ENCODE measurements around the gene BFSP1.

The BFSP1 gene

DNA sequence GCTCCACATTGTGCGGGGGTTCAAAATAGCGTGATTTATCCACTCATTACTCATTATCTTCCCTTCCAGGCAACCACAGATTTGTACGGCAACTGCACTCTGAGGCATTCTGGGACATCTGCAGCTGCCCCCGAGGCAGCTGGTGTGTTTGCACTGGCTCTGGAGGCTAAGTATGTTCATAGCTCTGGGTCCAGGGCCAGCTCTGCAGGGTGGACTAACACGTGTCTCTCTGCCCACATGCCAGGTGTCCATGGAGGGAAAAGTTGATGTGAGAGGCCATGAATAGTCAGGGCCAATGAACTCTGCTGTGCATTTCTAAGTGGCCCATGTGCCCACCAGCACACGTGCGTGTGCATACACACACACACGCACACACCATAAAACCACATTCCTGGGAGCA, 74.9 kb downstream of the BFSP1 start:
- TF ChIP-seq, protein P1, sequence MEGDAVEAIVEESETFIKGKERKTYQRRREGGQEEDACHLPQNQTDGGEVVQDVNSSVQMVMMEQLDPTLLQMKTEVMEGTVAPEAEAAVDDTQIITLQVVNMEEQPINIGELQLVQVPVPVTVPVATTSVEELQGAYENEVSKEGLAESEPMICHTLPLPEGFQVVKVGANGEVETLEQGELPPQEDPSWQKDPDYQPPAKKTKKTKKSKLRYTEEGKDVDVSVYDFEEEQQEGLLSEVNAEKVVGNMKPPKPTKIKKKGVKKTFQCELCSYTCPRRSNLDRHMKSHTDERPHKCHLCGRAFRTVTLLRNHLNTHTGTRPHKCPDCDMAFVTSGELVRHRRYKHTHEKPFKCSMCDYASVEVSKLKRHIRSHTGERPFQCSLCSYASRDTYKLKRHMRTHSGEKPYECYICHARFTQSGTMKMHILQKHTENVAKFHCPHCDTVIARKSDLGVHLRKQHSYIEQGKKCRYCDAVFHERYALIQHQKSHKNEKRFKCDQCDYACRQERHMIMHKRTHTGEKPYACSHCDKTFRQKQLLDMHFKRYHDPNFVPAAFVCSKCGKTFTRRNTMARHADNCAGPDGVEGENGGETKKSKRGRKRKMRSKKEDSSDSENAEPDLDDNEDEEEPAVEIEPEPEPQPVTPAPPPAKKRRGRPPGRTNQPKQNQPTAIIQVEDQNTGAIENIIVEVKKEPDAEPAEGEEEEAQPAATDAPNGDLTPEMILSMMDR (IDR thresholded peaks at IDR 0.05), result no peak

DNA sequence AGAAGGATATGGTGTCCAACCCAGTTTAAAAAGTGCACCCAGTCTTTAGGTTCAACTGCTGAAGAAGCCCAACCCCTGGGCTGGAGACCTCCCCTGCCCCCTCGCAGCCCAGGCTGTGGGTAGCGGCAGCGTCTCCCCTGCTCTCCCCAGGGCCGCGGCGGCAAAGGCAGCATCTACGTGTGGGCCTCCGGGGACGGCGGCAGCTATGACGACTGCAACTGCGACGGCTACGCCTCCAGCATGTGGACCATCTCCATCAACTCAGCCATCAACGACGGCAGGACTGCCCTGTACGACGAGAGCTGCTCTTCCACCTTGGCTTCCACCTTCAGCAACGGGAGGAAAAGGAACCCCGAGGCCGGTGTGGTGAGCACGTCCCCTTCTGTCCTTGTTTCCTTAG, 77.6 kb downstream of the BFSP1 start:
- TF ChIP-seq, protein P1 (IDR thresholded peaks at IDR 0.05), result no peak

DNA sequence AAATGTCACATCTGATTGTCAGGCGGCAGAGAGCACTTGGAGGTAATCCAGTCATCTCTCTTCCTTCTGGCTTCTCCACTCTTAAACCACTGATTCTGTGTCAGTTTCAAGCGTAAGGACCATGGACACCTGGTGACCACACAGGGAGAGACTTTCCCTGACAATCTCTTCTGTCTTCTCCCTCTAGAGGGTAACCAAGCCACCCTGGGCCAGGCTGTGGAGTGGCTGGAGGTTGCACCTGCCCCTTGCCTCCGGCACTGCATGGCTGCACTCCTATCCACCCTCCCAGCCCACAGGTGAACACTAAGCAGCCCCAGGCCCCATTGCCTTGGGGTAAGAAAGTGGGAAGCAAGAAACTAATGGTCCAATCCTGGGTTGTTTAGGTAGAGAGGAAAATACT, 78.7 kb downstream of the BFSP1 start:
- TF ChIP-seq, protein P1 (IDR thresholded peaks at IDR 0.05), result no peak

DNA sequence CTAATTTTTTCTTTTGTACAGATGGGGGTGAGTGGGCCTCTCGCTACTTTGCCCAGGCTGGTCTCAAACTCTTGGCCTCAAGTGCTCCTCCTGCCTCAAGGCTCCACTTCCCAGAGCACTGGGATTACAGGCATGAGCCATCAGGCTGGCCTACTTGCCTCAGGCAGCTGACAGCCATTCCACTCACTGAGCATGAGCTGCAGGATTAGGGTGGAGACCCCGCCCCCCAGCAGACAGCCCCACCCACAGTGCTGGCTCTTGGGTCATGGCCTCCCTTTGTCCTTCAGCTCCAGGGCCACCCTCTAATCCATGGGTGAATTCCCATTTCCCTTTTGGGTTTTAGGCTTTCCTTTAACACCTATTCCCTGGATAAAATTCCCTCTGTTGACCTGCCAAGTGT, 82.1 kb downstream of the BFSP1 start:
- TF ChIP-seq, protein P1 (IDR thresholded peaks at IDR 0.05), result no peak

DNA sequence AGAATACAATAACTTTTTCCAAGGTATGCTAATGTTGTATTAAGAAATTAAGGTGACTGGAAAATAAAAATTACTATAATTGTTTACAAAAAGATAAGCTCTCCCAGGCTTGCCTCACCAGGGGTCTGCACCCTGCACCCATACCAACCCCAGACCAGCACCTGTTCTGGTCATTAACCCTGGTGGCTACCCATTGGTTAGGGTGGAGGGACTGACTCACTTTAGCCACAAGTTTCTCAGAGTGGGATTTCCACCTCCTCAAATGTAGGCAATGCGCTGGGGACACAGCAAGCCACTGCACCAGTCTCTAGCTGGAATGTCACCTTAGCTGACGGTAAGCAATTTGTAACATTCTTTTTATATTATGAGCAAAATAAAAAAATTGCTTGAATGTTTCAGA, 83.1 kb downstream of the BFSP1 start:
- TF ChIP-seq, protein P1 (IDR thresholded peaks at IDR 0.05), result no peak

DNA sequence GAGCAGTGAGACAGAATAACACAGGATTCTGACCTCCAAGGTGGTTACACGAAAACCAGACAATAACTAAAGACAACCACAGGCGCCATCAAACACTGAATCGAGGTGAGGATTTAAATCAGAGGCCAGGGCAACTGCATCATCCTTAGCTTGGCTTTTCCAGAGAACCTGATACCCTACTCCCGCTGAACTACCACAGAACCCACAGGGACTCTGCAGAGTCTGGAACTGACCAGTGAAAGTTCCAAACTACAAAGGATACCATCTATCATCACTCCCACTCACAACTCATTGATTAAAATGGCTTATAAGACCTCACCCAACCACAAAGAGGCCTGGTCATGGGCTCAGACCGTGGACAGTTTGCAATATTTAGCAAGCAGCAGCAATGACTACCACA, 85.0 kb downstream of the BFSP1 start:
- TF ChIP-seq, protein P1 (IDR thresholded peaks at IDR 0.05), result no peak

DNA sequence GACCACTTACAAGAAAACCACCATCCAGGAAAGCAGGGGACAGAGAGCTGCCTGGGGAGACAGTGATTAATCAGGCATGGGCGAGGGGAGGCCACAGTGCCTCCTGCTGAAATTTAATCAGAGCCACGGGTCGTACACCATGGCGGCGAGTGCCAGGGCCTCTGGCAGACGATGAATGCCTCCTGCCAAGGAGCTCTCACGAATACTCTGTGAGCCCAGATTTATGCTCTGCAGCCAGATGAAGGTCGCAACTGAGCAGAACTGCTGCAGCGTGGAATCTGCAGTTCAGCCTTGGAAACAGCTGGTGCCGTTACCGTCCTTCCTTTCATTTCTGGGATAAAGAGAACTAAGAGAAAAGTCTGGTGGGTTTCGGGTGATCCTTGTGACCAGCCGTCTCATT, 85.6 kb downstream of the BFSP1 start:
- TF ChIP-seq, protein P1 (IDR thresholded peaks at IDR 0.05), result no peak

DNA sequence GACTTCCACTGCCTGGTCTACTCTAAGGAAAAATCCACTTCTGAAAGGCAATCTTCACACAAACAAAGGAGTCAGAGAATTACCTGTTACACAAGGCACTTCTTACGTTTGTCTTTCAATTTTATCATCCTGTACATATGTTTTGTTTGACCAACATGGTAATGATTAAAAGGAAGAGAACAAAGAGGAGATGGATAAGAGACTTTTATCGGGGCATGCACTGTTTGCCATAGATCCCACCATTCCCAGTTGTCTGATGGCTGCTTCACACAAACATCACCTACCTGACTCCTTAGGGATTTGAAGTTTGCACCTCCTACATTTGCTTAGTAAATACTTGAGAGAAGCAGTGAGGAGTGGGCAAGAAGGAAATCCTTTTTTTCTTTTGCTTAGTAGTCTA, 87.1 kb downstream of the BFSP1 start:
- TF ChIP-seq, protein P1 (IDR thresholded peaks at IDR 0.05), result no peak
